ENCODE results near the gene STEEP1. TPM values are rescaled to one million over a fixed set of nuclear protein-coding genes. Genes with fewer than 3 reads are reported as not detected.
"Not testable (repeated sequence)": the region's sequence is repeated elsewhere in the genome, so short reads cannot be mapped to it uniquely, and the experiment has no call there.

STEEP1 gene
- total RNA-seq, 1 donor from 2014 or later, result 20.1 TPM

GRCh38 chrX:119500061-119500800 is 65.0 kb downstream of the STEEP1 start:
- Histone ChIP-seq H3K4me1 (peaks cover 7% of the 10 kb centered on the region), H3K9me3 (no peaks in the 10 kb centered on the region), H3K27me3 (ENCODE audit: low read depth) (no peaks in the 10 kb centered on the region), H3K36me3 (no peaks in the 10 kb centered on the region), H3K4me3 (no peak overlapping the region), H3K27ac (no peak overlapping the region)
- no peak for DNase-seq
- no peak for ATAC-seq
- intact Hi-C loops (cut with DNase I), result no loop called here
- TF ChIP-seq, protein P1, sequence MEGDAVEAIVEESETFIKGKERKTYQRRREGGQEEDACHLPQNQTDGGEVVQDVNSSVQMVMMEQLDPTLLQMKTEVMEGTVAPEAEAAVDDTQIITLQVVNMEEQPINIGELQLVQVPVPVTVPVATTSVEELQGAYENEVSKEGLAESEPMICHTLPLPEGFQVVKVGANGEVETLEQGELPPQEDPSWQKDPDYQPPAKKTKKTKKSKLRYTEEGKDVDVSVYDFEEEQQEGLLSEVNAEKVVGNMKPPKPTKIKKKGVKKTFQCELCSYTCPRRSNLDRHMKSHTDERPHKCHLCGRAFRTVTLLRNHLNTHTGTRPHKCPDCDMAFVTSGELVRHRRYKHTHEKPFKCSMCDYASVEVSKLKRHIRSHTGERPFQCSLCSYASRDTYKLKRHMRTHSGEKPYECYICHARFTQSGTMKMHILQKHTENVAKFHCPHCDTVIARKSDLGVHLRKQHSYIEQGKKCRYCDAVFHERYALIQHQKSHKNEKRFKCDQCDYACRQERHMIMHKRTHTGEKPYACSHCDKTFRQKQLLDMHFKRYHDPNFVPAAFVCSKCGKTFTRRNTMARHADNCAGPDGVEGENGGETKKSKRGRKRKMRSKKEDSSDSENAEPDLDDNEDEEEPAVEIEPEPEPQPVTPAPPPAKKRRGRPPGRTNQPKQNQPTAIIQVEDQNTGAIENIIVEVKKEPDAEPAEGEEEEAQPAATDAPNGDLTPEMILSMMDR (IDR thresholded peaks at IDR 0.05), result no peak

- Histone ChIP-seq H3K36me3 (no peaks in the 10 kb centered on the region), H3K4me3 (no peak overlapping the region), H3K4me1 (no peaks in the 10 kb centered on the region), H3K27me3 (ENCODE audit: low read depth) (no peaks in the 10 kb centered on the region), H3K27ac (no peak overlapping the region), H3K9me3 (no peaks in the 10 kb centered on the region)
- intact Hi-C loops (cut with DNase I), result no loop called here
- TF ChIP-seq, protein P1 (IDR thresholded peaks at IDR 0.05), result no peak
- ATAC-seq (no peak), DNase-seq (no peak)
These were observed 68.0 kb downstream of the STEEP1 start for GRCh38 chrX:119497185-119497584.

DNA sequence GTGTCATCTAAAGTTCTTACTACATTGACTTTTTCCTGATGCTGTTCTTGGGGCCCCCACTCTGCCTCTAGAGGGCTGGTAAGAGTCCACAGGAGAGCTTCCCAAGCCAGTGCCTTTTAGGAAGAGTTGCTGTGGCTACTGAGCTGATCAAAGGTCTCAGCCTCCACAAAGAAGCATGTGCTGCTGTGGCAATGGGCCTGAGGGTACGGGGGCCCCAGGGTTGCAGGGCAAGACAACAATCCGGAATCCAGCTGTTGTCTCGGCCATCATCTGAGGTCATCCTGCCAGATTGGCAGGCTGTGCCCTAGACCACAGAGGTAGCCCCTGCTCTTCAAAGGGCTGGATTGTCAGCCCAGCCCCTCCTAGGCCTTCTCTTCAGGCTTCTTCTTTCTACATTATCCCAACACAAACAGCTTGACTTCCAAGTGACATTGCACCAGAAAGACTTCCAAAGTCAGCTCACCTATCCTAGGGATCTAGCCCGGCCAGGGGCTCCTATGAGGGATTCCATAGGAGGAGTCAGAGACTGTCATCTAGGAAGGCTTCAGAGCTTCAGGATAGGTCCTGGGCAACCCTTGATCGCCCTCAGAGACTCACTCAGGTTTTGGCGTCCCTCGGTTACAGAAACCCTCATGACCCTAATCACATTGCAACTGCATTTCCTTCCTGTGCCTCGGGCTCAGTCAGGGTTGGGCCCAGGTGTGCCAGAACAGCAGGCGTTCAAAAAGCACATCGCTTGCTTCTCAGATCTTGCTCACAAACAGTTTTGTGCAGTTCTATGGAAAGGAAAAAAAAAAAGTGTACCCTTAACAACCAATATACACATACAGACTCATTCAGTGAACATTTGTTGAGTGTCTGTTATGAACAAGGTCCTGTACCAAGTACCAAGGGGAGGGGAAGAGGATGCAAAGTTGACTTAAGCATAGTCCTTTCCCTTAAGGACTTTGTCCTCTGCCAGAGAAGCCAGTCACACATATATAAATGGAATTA is 69.2 kb downstream of the STEEP1 start:
- Histone ChIP-seq H3K4me3 (no peak overlapping the region), H3K4me1 (no peaks in the 10 kb centered on the region), H3K27ac (peak overlapping the region; percentile 58), H3K9me3 (no peaks in the 10 kb centered on the region), H3K27me3 (ENCODE audit: low read depth) (no peaks in the 10 kb centered on the region), H3K36me3 (no peaks in the 10 kb centered on the region)
- DNase-seq (no peak), ATAC-seq (peak; percentile 72 to 78)
- intact Hi-C loops (cut with DNase I), result no loop called here
- TF ChIP-seq, protein P1 (IDR thresholded peaks at IDR 0.05), result no peak

DNA sequence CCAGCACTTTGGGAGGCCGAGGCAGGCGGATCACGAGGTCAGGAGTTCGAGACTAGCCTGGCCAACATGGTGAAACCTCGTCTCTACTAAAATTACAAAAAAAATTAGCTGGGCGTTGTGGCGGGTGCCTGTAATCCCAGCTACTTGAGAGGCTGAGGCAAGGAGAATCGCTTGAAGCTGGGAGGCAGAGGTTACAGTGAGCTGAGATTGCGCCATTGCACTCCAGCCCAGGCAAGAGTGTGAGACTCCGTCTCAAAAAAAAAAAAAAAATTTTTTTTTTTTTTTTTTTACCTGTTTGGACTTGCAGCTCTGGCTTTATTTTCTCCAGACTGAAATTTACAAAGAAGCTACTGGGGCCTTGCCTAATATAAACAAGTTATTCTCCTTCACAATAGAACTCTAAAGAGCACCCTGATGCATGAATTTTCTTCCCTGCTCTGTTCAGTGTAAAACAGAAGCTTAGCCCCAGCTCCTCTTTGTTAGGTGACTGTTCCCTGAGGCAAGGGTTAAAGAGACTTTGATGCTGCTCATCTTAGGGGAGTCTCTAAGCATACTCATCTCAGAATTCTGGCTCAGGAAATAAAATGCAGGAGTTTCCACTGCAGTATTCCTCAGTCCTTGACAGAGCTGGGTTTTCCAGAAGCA is 71.2 kb downstream of the STEEP1 start:
- H3K4me1 ChIP-seq; H3K36me3 ChIP-seq; H3K4me3 ChIP-seq; H3K27me3 ChIP-seq (ENCODE audit: low read depth); H3K9me3 ChIP-seq; intact Hi-C loops (cut with DNase I): not testable (repeated sequence)
- DNase-seq (peak; percentile 62), ATAC-seq (peak in 1 of 2 donors; percentile 28)
- H3K27ac ChIP-seq, result peak overlapping the region; percentile 53

GRCh38 chrX:119492463-119492862 is 72.7 kb downstream of the STEEP1 start:
- H3K27ac ChIP-seq, result no peak overlapping the region
- TF ChIP-seq, protein P1 (IDR thresholded peaks at IDR 0.05), result no peak
- no peaks in the 10 kb centered on the region for H3K27me3 ChIP-seq (ENCODE audit: low read depth)
- no peak overlapping the region for H3K4me3 ChIP-seq
- no peak for DNase-seq
- H3K4me1 ChIP-seq, result no peaks in the 10 kb centered on the region
- H3K36me3 ChIP-seq, result no peaks in the 10 kb centered on the region
- intact Hi-C loops (cut with DNase I), result no loop called here
- H3K9me3 ChIP-seq, result no peaks in the 10 kb centered on the region
- no peak for ATAC-seq
